ENCODE results near the gene MZB1. TPM values are rescaled to one million over a fixed set of nuclear protein-coding genes. Genes with fewer than 3 reads are reported as not detected.
A peak's percentile ranks its signal among the peaks of the same experiment; 100 is the strongest.
"Not testable (repeated sequence)": the region's sequence is repeated elsewhere in the genome, so short reads cannot be mapped to it uniquely, and the experiment has no call there.

Gene MZB1
- total RNA-seq, 1 donor from 2014 or later = 0.24 TPM

GRCh38 chr5:139354186-139354585 is 35.5 kb downstream of the MZB1 start:
- TF ChIP-seq, protein P1, sequence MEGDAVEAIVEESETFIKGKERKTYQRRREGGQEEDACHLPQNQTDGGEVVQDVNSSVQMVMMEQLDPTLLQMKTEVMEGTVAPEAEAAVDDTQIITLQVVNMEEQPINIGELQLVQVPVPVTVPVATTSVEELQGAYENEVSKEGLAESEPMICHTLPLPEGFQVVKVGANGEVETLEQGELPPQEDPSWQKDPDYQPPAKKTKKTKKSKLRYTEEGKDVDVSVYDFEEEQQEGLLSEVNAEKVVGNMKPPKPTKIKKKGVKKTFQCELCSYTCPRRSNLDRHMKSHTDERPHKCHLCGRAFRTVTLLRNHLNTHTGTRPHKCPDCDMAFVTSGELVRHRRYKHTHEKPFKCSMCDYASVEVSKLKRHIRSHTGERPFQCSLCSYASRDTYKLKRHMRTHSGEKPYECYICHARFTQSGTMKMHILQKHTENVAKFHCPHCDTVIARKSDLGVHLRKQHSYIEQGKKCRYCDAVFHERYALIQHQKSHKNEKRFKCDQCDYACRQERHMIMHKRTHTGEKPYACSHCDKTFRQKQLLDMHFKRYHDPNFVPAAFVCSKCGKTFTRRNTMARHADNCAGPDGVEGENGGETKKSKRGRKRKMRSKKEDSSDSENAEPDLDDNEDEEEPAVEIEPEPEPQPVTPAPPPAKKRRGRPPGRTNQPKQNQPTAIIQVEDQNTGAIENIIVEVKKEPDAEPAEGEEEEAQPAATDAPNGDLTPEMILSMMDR (IDR thresholded peaks at IDR 0.05; ENCODE audit: unreplicated experiment) = no peak
- Mint-ChIP-seq H3K27ac (no peak overlapping the region), H3K27me3 (no peaks in the 10 kb centered on the region), H3K4me3 (ENCODE audit: low read depth) (no peak overlapping the region), H3K4me1 (ENCODE audit: low read depth) (peaks cover 5% of the 10 kb centered on the region), H3K36me3 (ENCODE audit: insufficient read depth) (peaks cover 20% of the 10 kb centered on the region), H3K9me3 (ENCODE audit: low read depth) (peaks cover 6% of the 10 kb centered on the region)
- DNase-seq (ENCODE audit: low spot score, unreplicated experiment) = no peak

GRCh38 chr5:139347863-139348262 is 41.9 kb downstream of the MZB1 start:
- H3K4me1 Mint-ChIP-seq (ENCODE audit: low read depth) = peaks cover 14% of the 10 kb centered on the region
- H3K27me3 Mint-ChIP-seq; H3K9me3 Mint-ChIP-seq (ENCODE audit: low read depth); H3K4me3 Mint-ChIP-seq (ENCODE audit: low read depth); DNase-seq (ENCODE audit: low spot score, unreplicated experiment); H3K27ac Mint-ChIP-seq: not testable (repeated sequence)
- peaks cover 17% of the 10 kb centered on the region for H3K36me3 Mint-ChIP-seq (ENCODE audit: insufficient read depth)

GRCh38 chr5:139345442-139345841 is 44.3 kb downstream of the MZB1 start:
- Mint-ChIP-seq H3K4me1 (ENCODE audit: low read depth) (peaks cover 21% of the 10 kb centered on the region), H3K27ac (peak overlapping the region; percentile 56), H3K36me3 (ENCODE audit: insufficient read depth) (peaks cover 17% of the 10 kb centered on the region), H3K4me3 (ENCODE audit: low read depth) (peak overlapping the region; percentile 16)
- not testable (repeated sequence) for H3K9me3 Mint-ChIP-seq (ENCODE audit: low read depth); H3K27me3 Mint-ChIP-seq; DNase-seq (ENCODE audit: low spot score, unreplicated experiment)

DNA sequence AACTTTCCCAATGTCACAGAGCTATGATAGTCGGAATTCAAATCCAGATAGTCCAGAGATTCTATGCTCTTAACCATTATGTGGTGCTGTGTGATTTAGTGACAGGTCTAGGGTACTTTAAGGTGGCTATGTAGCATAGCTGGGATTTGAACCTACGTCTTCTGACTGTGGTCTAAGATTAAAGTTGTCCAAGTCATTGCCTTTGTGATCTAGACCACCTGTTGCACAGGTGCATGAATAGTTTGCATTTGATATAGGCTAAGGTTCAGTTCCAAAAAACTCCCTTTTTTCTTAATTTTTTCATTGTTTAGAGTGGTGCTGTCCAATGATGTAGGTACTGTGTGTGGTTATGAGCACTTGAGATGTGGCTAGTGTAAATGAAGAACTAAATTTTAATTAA is 45.5 kb downstream of the MZB1 start:
- TF ChIP-seq, protein P1 (IDR thresholded peaks at IDR 0.05; ENCODE audit: unreplicated experiment) = no peak
- Mint-ChIP-seq H3K36me3 (ENCODE audit: insufficient read depth) (peaks cover 17% of the 10 kb centered on the region), H3K9me3 (ENCODE audit: low read depth) (no peaks in the 10 kb centered on the region), H3K27me3 (no peaks in the 10 kb centered on the region), H3K27ac (peak overlapping the region; percentile 39), H3K4me1 (ENCODE audit: low read depth) (peaks cover 21% of the 10 kb centered on the region), H3K4me3 (ENCODE audit: low read depth) (peak overlapping the region; percentile 38)
- DNase-seq (ENCODE audit: low spot score, unreplicated experiment) = no peak

- TF ChIP-seq, protein P1 (IDR thresholded peaks at IDR 0.05; ENCODE audit: unreplicated experiment) = no peak
- H3K36me3 Mint-ChIP-seq (ENCODE audit: insufficient read depth) = peaks cover 14% of the 10 kb centered on the region
- peaks cover 21% of the 10 kb centered on the region for H3K4me1 Mint-ChIP-seq (ENCODE audit: low read depth)
- H3K27me3 Mint-ChIP-seq = no peaks in the 10 kb centered on the region
- DNase-seq (ENCODE audit: low spot score, unreplicated experiment) = no peak
- peak overlapping the region; percentile 98 for H3K4me3 Mint-ChIP-seq (ENCODE audit: low read depth)
- peak overlapping the region; percentile 100 for H3K27ac Mint-ChIP-seq
- H3K9me3 Mint-ChIP-seq (ENCODE audit: low read depth) = no peaks in the 10 kb centered on the region
These were observed 46.2 kb downstream of the MZB1 start for GRCh38 chr5:139343476-139343875.

DNA sequence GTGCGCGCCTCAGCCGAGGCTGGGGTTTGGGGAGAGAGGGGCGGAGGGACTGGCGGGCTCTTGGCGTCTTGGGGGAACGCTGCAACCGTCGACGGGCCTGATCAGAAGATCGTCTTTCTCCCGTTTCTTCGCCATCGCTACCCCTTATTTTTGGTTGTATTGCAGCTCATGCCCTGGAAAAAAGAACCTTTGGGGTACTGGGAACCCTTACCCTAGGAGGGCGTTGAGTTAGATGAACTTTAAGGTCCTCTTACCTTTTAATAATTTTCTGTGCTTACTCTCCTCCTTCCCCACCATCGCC is 47.3 kb downstream of the MZB1 start:
- Mint-ChIP-seq H3K27me3 (no peaks in the 10 kb centered on the region), H3K4me3 (ENCODE audit: low read depth) (peak overlapping the region; percentile 98), H3K9me3 (ENCODE audit: low read depth) (no peaks in the 10 kb centered on the region), H3K27ac (peak overlapping the region; percentile 100), H3K4me1 (ENCODE audit: low read depth) (peaks cover 21% of the 10 kb centered on the region), H3K36me3 (ENCODE audit: insufficient read depth) (peaks cover 14% of the 10 kb centered on the region)
- no peak for DNase-seq (ENCODE audit: low spot score, unreplicated experiment)
- TF ChIP-seq, protein P1 (IDR thresholded peaks at IDR 0.05; ENCODE audit: unreplicated experiment) = no peak

Measured in progenitor cell of endocrine pancreas (in vitro differentiated cells).